Keratinocyte (primary cell): ENCODE results near the gene MTERF4. TPM values are rescaled to one million over a fixed set of nuclear protein-coding genes. Genes with fewer than 3 reads are reported as not detected.

Experiments
- DNase-seq: peaks from one replicate; pipeline ENCODE4 v3.0.0-alpha.2; 2011; ENCODE audit warnings: low read depth, missing footprints, low spot score
- FAIRE-seq: peaks from 2 replicates; lab custom pipeline; 2011; peaks lifted over from hg19 to GRCh38; lab: Jason Lieb, UNC
- H2AFZ ChIP-seq: 2 replicates; pipeline ENCODE4 v1.6.0; 2012; ENCODE audit warnings: low read length, control low read depth, inconsistent platforms; ENCODE audit not compliant: control insufficient read depth
- H3K27ac ChIP-seq: 2 replicates; pipeline ENCODE4 v1.5.1; 2011; ENCODE audit warnings: low read length; ENCODE audit not compliant: control insufficient read depth, insufficient read depth
- H3K27me3 ChIP-seq: 3 replicates; pipeline ENCODE4 v1.6.0; 2011; ENCODE audit warnings: low read length; ENCODE audit not compliant: control insufficient read depth, insufficient read depth; ENCODE audit errors: extremely low read depth
- H3K36me3 ChIP-seq, 2 experiments: 2 replicates in 1 of 2; 3 replicates in 1 of 2; pipeline ENCODE4 v1.5.1; 2011; ENCODE audit warnings: low read length in 2 of 2, mild to moderate bottlenecking in 1 of 2; ENCODE audit not compliant: control insufficient read depth in 2 of 2, insufficient read depth in 2 of 2; ENCODE audit errors: extremely low read depth in 1 of 2
- H3K4me1 ChIP-seq: 3 replicates; pipeline ENCODE4 v1.5.1; 2011; ENCODE audit warnings: low read length; ENCODE audit not compliant: control insufficient read depth, insufficient read depth; ENCODE audit errors: extremely low read depth
- H3K4me2 ChIP-seq: 3 replicates; pipeline ENCODE4 v1.6.0; 2011; ENCODE audit warnings: low read depth, low read length; ENCODE audit not compliant: control insufficient read depth, insufficient read depth; ENCODE audit errors: extremely low read depth
- H3K4me3 ChIP-seq, 3 experiments: fragments of 200-600 bp in 1 of 3; sonication (generic) in 1 of 3; 2 replicates in 2 of 3; 3 replicates in 1 of 3; pipeline ENCODE4 v1.5.1; 2011 to 2016; ENCODE audit warnings: low read length in 3 of 3, mild to moderate bottlenecking in 3 of 3, control low read depth in 2 of 3, inconsistent platforms in 1 of 3, low read depth in 1 of 3, mixed read lengths in 1 of 3, mixed run types in 1 of 3, moderate library complexity in 1 of 3; ENCODE audit not compliant: control insufficient read depth in 2 of 3, insufficient read depth in 2 of 3; ENCODE audit errors: extremely low read depth in 1 of 3
- H3K79me2 ChIP-seq: 2 replicates; pipeline ENCODE4 v1.6.0; 2012; ENCODE audit warnings: low read length; ENCODE audit not compliant: control insufficient read depth, insufficient read depth
- H3K9ac ChIP-seq: 3 replicates; pipeline ENCODE4 v1.6.0; 2011; ENCODE audit warnings: low read length; ENCODE audit not compliant: control insufficient read depth, insufficient read depth; ENCODE audit errors: extremely low read depth
- H3K9me1 ChIP-seq: 3 replicates; pipeline ENCODE4 v1.6.0; 2011; ENCODE audit warnings: low read length; ENCODE audit not compliant: control insufficient read depth, insufficient read depth; ENCODE audit errors: extremely low read depth
- H3K9me3 ChIP-seq: 2 replicates; pipeline ENCODE4 v1.5.1; 2012; ENCODE audit warnings: low read depth, low read length; ENCODE audit not compliant: control insufficient read depth
- H4K20me1 ChIP-seq: 3 replicates; pipeline ENCODE4 v1.6.0; 2011; ENCODE audit warnings: low read length; ENCODE audit not compliant: control insufficient read depth, insufficient read depth; ENCODE audit errors: extremely low read depth
- CTCF ChIP-seq, 3 experiments: IDR thresholded peaks in 1 of 3; conservative IDR thresholded peaks in 1 of 3; optimal IDR thresholded peaks in 1 of 3; 2 replicates in 2 of 3; 3 replicates in 1 of 3; pipeline versions ENCODE3 to v1.5.1; 2011; ENCODE audit warnings: low read length in 3 of 3, mild to moderate bottlenecking in 3 of 3, moderate library complexity in 2 of 3, control low read depth in 1 of 3, inconsistent platforms in 1 of 3; ENCODE audit not compliant: insufficient read depth in 2 of 3; ENCODE audit errors: extremely low read depth in 1 of 3
- EZH2 ChIP-seq: IDR thresholded peaks from one replicate; pipeline ENCODE4 v1.6.1; 2012; ENCODE audit warnings: inconsistent platforms, mild to moderate bottlenecking, low read length, moderate library complexity
- dilution Hi-C: fragments of 300-500 bp; cut with MboI; formaldehyde crosslinking; loops from one replicate; pipeline ENCODE4 v1.7.0; 2020; ENCODE audit warnings: low sequenced_read_pairs; ENCODE audit not compliant: extremely low pct_ligation_motif_present
- polyA plus RNA-seq, 5 experiments: library from polyadenylated mRNA; depleted of rRNA in 3 of 5; stranded (reverse) in 3 of 5; stranded (forward) in 1 of 5; unstranded in 1 of 5; fragments of >200 nt; gene quantifications; 1 replicate in 1 of 5; 2 replicates in 3 of 5; 3 replicates in 1 of 5; pipeline versions ENCODE4 v1.2.1 to v1.2.3, GENCODE V29; 2011 to 2012; ENCODE audit warnings: missing spikeins in 2 of 5, low read depth in 1 of 5, low replicate concordance in 1 of 5

MTERF4 gene
- polyA plus RNA-seq, 1 donor (not counting 4 experiments of a cell fraction or from before 2014, with no cell fraction given) = 28.5 TPM

GRCh38 chr2:241049739-241050623 lies 52.1 kb downstream of the MTERF4 start:
- no peaks in the 10 kb centered on the region for H3K36me3 ChIP-seq
- TF ChIP-seq EZH2 (no peak), CTCF (optimal IDR thresholded peaks at IDR 0.05 in 1 of 3, IDR thresholded peaks at IDR 0.05 in 1 of 3, conservative IDR thresholded peaks at IDR 0.05 in 1 of 3; ENCODE audit: extremely low read depth in 1 of 3, insufficient read depth in 2 of 3, low read length in 3 of 3) (no peak)
- H3K27me3 ChIP-seq = no peaks in the 10 kb centered on the region
- no peaks in the 10 kb centered on the region for H3K9me1 ChIP-seq
- no peak for DNase-seq
- FAIRE-seq = no peak
- no peak overlapping the region for H3K4me2 ChIP-seq
- H3K9ac ChIP-seq = no peak overlapping the region
- dilution Hi-C loops = no loop called here
- no peak overlapping the region for H3K27ac ChIP-seq
- no peaks in the 10 kb centered on the region for H3K4me1 ChIP-seq
- H4K20me1 ChIP-seq = peaks cover 3% of the 10 kb centered on the region
- no peaks in the 10 kb centered on the region for H3K79me2 ChIP-seq
- H2AFZ ChIP-seq = no peak overlapping the region
- H3K9me3 ChIP-seq = no peaks in the 10 kb centered on the region
- H3K4me3 ChIP-seq = no peak overlapping the region

- dilution Hi-C loops = no loop called here
- H3K27ac ChIP-seq = no peak overlapping the region
- no peaks in the 10 kb centered on the region for H3K9me3 ChIP-seq
- no peaks in the 10 kb centered on the region for H3K9me1 ChIP-seq
- H3K4me2 ChIP-seq = no peak overlapping the region
- TF ChIP-seq EZH2 (no peak), CTCF (optimal IDR thresholded peaks at IDR 0.05 in 1 of 3, IDR thresholded peaks at IDR 0.05 in 1 of 3, conservative IDR thresholded peaks at IDR 0.05 in 1 of 3; ENCODE audit: extremely low read depth in 1 of 3, insufficient read depth in 2 of 3, low read length in 3 of 3) (no peak)
- no peaks in the 10 kb centered on the region for H3K79me2 ChIP-seq
- H3K9ac ChIP-seq = no peak overlapping the region
- no peaks in the 10 kb centered on the region for H3K27me3 ChIP-seq
- no peaks in the 10 kb centered on the region for H3K4me1 ChIP-seq
- no peak overlapping the region for H2AFZ ChIP-seq
- no peak overlapping the region for H3K4me3 ChIP-seq
- peaks cover 3% of the 10 kb centered on the region for H4K20me1 ChIP-seq
- no peaks in the 10 kb centered on the region for H3K36me3 ChIP-seq
- no peak for DNase-seq
- no peak for FAIRE-seq
Measured at GRCh38 chr2:241048949-241049343, 53.1 kb downstream of the MTERF4 start.
